ENCODE measurements around the gene SPIB. TPM values are rescaled to one million over a fixed set of nuclear protein-coding genes. Genes with fewer than 3 reads are reported as not detected.
A peak's percentile ranks its signal among the peaks of the same experiment; 100 is the strongest.
"Not testable (repeated sequence)": the region's sequence is repeated elsewhere in the genome, so short reads cannot be mapped to it uniquely, and the experiment has no call there.

SPIB gene
- total RNA-seq, 1 experiment from 2014 or later, result 0.50 TPM

GRCh38 chr19:50390952-50391351, 27.8 kb upstream of the SPIB start:
- H3K27me3 Mint-ChIP-seq (ENCODE audit: insufficient read depth, unreplicated experiment); BruUV-seq (replicated peaks); intact Hi-C loops (cut with micrococcal nuclease; ENCODE audit: unreplicated experiment); H3K4me1 ChIP-seq; H3K27me3 ChIP-seq (replicated peaks; ENCODE audit: control insufficient read depth, insufficient read depth, low read length); CTCF ChIA-PET; H3K9me3 Mint-ChIP-seq (ENCODE audit: unreplicated experiment); DNase-seq; H3K27ac Mint-ChIP-seq (ENCODE audit: unreplicated experiment); H3K9me3 ChIP-seq; H3K4me3 ChIP-seq (ENCODE audit: low read depth, low read length); POLR2A ChIA-PET; H3K4me3 Mint-ChIP-seq (ENCODE audit: unreplicated experiment); H3K36me3 ChIP-seq (ENCODE audit: control insufficient read depth, insufficient read depth, low read length): not testable (repeated sequence)
- H3K4me1 Mint-ChIP-seq (ENCODE audit: low read depth, unreplicated experiment), result peaks cover 16% of the 10 kb centered on the region
- peaks cover 66% of the 10 kb centered on the region for H3K36me3 Mint-ChIP-seq (ENCODE audit: insufficient read depth, unreplicated experiment)

GRCh38 chr19:50392759-50393158, 26.0 kb upstream of the SPIB start:
- CTCF ChIA-PET, result no interaction called here
- H3K4me3 Mint-ChIP-seq (ENCODE audit: unreplicated experiment), result no peak overlapping the region
- BruUV-seq (replicated peaks), result no TSS peak
- no peaks in the 10 kb centered on the region for H3K27me3 Mint-ChIP-seq (ENCODE audit: insufficient read depth, unreplicated experiment)
- no peaks in the 10 kb centered on the region for H3K9me3 ChIP-seq
- intact Hi-C loops (cut with micrococcal nuclease; ENCODE audit: unreplicated experiment), result no loop called here
- TF ChIP-seq CTCF (IDR thresholded peaks at IDR 0.05; ENCODE audit: insufficient read depth in 1 of 2, low read depth in 1 of 2, low read length in 1 of 2, severe bottlenecking in 1 of 2, unreplicated experiment in 1 of 2), result no peak
- no peaks in the 10 kb centered on the region for H3K9me3 Mint-ChIP-seq (ENCODE audit: unreplicated experiment)
- peaks cover 7% of the 10 kb centered on the region; the same call in 1 of the 2 replicates for H3K4me1 ChIP-seq
- H3K4me1 Mint-ChIP-seq (ENCODE audit: low read depth, unreplicated experiment), result peaks cover 19% of the 10 kb centered on the region
- H3K36me3 ChIP-seq (ENCODE audit: control insufficient read depth, insufficient read depth, low read length), result no peaks in the 10 kb centered on the region; the same call in 1 of the 2 replicates
- H3K4me3 ChIP-seq (ENCODE audit: low read depth, low read length), result no peak overlapping the region
- H3K27ac Mint-ChIP-seq (ENCODE audit: unreplicated experiment), result peak overlapping the region; percentile 73
- H3K27me3 ChIP-seq (replicated peaks; ENCODE audit: control insufficient read depth, insufficient read depth, low read length), result no peaks in the 10 kb centered on the region
- no peak for DNase-seq
- POLR2A ChIA-PET, result no interaction called here
- H3K36me3 Mint-ChIP-seq (ENCODE audit: insufficient read depth, unreplicated experiment), result peaks cover 59% of the 10 kb centered on the region

- Mint-ChIP-seq H3K4me3 (ENCODE audit: unreplicated experiment) (no peak overlapping the region), H3K27ac (ENCODE audit: unreplicated experiment) (peak overlapping the region; percentile 73), H3K9me3 (ENCODE audit: unreplicated experiment) (no peaks in the 10 kb centered on the region), H3K36me3 (ENCODE audit: insufficient read depth, unreplicated experiment) (peaks cover 65% of the 10 kb centered on the region), H3K4me1 (ENCODE audit: low read depth, unreplicated experiment) (peaks cover 25% of the 10 kb centered on the region), H3K27me3 (ENCODE audit: insufficient read depth, unreplicated experiment) (no peaks in the 10 kb centered on the region)
- no TSS peak for BruUV-seq (replicated peaks)
- no peaks in the 10 kb centered on the region for H3K9me3 ChIP-seq
- H3K4me1 ChIP-seq, result peaks cover 7% of the 10 kb centered on the region; the same call in 1 of the 2 replicates
- intact Hi-C loops (cut with micrococcal nuclease; ENCODE audit: unreplicated experiment), result no loop called here
- POLR2A ChIA-PET, result no interaction called here
- no peaks in the 10 kb centered on the region; the same call in 1 of the 2 replicates for H3K36me3 ChIP-seq (ENCODE audit: control insufficient read depth, insufficient read depth, low read length)
- no peak for TF ChIP-seq CTCF (IDR thresholded peaks at IDR 0.05; ENCODE audit: insufficient read depth in 1 of 2, low read depth in 1 of 2, low read length in 1 of 2, severe bottlenecking in 1 of 2, unreplicated experiment in 1 of 2)
- DNase-seq, result no peak
- H3K27me3 ChIP-seq (replicated peaks; ENCODE audit: control insufficient read depth, insufficient read depth, low read length), result no peaks in the 10 kb centered on the region
- CTCF ChIA-PET, result interaction anchor here (0.7 to 2.1 kb wide), 2 partner anchors 10 to 67 kb away, joined by 3 to 6 read pairs; no protein-coding TSS in a partner anchor
- no peak overlapping the region for H3K4me3 ChIP-seq (ENCODE audit: low read depth, low read length)
These were observed 25.1 kb upstream of the SPIB start for GRCh38 chr19:50393589-50393988.

- no peaks in the 10 kb centered on the region for H3K9me3 ChIP-seq
- DNase-seq, result no peak
- H3K27me3 ChIP-seq (replicated peaks; ENCODE audit: control insufficient read depth, insufficient read depth, low read length), result no peaks in the 10 kb centered on the region
- peaks cover 2% of the 10 kb centered on the region; the same call in 1 of the 2 replicates for H3K36me3 ChIP-seq (ENCODE audit: control insufficient read depth, insufficient read depth, low read length)
- CTCF ChIA-PET, result interaction anchor here (0.7 to 2.1 kb wide), 2 partner anchors 10 to 67 kb away, joined by 3 to 6 read pairs; no protein-coding TSS in a partner anchor
- H3K4me1 ChIP-seq, result peaks cover 7% of the 10 kb centered on the region; the same call in 1 of the 2 replicates
- H3K4me3 ChIP-seq (ENCODE audit: low read depth, low read length), result no peak overlapping the region
- peaks cover 25% of the 10 kb centered on the region for H3K4me1 Mint-ChIP-seq (ENCODE audit: low read depth, unreplicated experiment)
- no peak for TF ChIP-seq CTCF (IDR thresholded peaks at IDR 0.05; ENCODE audit: insufficient read depth in 1 of 2, low read depth in 1 of 2, low read length in 1 of 2, severe bottlenecking in 1 of 2, unreplicated experiment in 1 of 2)
- POLR2A ChIA-PET, result no interaction called here
- H3K4me3 Mint-ChIP-seq (ENCODE audit: unreplicated experiment), result no peak overlapping the region
- no peaks in the 10 kb centered on the region for H3K27me3 Mint-ChIP-seq (ENCODE audit: insufficient read depth, unreplicated experiment)
- H3K27ac Mint-ChIP-seq (ENCODE audit: unreplicated experiment), result peak overlapping the region; percentile 73
- H3K36me3 Mint-ChIP-seq (ENCODE audit: insufficient read depth, unreplicated experiment), result peaks cover 68% of the 10 kb centered on the region
- intact Hi-C loops (cut with micrococcal nuclease; ENCODE audit: unreplicated experiment), result no loop called here
- H3K9me3 Mint-ChIP-seq (ENCODE audit: unreplicated experiment), result no peaks in the 10 kb centered on the region
- no TSS peak for BruUV-seq (replicated peaks)
These were observed 24.7 kb upstream of the SPIB start for GRCh38 chr19:50394017-50394416.
